ENCODE measurements around the gene TBL2. TPM values are rescaled to one million over a fixed set of nuclear protein-coding genes. Genes with fewer than 3 reads are reported as not detected.

Gene TBL2
- total RNA-seq, 1 experiment from 2014 or later: 60.1 TPM

DNA sequence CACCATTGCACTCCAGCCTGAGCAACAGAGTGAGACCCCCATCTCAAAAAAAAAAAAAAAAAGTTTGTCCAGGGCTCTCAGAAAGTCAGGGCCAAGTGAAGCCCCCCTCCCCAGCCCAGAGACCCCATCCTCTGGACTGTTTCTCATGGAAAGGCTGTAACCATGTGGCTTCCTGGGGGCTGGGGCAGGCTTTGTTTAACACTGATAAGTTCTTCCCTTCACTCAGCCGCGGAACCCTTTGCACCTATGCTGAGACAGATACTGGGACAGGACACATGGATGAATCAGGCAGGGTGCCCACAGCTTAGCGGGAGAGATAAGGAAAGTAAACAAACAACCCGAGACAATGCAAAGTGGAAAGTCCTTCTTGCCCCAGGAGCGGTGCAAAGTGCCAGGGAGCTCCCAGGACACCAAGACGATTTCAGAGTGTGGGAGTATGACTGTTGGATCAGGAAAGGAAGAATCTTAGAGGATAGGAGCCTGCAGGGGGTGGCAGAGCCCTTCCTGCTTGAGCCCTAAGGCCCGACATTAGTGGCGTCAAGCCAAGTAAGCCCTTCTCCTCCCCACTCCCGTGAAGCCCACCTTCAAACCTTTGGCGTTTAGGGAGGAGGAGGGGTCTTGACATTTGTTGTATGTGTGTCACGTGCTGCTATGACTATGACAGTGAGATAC, 34.4 kb upstream of the TBL2 start:
- Histone ChIP-seq H3K4me1 (ENCODE audit: control insufficient read depth, insufficient read depth, low read length) (peaks cover 10% of the 10 kb centered on the region), H3K27ac (ENCODE audit: low read length) (no peak overlapping the region), H3K9me3 (ENCODE audit: control insufficient read depth, insufficient read depth, low read depth, low read length) (no peaks in the 10 kb centered on the region), H3K36me3 (ENCODE audit: control insufficient read depth, insufficient read depth, low read length) (no peaks in the 10 kb centered on the region), H3K27me3 (ENCODE audit: control insufficient read depth, insufficient read depth, low read length) (no peaks in the 10 kb centered on the region), H3K4me3 (ENCODE audit: low read depth in 2 of 2, low read length in 2 of 2) (no peak overlapping the region)
- CTCF ChIA-PET: interaction anchor here (0.6 to 1.4 kb wide), 4 partner anchors 54 to 116 kb away, joined by 3 to 11 read pairs (median 3); no protein-coding TSS in a partner anchor
- TF ChIP-seq, protein P1, sequence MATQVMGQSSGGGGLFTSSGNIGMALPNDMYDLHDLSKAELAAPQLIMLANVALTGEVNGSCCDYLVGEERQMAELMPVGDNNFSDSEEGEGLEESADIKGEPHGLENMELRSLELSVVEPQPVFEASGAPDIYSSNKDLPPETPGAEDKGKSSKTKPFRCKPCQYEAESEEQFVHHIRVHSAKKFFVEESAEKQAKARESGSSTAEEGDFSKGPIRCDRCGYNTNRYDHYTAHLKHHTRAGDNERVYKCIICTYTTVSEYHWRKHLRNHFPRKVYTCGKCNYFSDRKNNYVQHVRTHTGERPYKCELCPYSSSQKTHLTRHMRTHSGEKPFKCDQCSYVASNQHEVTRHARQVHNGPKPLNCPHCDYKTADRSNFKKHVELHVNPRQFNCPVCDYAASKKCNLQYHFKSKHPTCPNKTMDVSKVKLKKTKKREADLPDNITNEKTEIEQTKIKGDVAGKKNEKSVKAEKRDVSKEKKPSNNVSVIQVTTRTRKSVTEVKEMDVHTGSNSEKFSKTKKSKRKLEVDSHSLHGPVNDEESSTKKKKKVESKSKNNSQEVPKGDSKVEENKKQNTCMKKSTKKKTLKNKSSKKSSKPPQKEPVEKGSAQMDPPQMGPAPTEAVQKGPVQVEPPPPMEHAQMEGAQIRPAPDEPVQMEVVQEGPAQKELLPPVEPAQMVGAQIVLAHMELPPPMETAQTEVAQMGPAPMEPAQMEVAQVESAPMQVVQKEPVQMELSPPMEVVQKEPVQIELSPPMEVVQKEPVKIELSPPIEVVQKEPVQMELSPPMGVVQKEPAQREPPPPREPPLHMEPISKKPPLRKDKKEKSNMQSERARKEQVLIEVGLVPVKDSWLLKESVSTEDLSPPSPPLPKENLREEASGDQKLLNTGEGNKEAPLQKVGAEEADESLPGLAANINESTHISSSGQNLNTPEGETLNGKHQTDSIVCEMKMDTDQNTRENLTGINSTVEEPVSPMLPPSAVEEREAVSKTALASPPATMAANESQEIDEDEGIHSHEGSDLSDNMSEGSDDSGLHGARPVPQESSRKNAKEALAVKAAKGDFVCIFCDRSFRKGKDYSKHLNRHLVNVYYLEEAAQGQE (IDR thresholded peaks at IDR 0.05; ENCODE audit: insufficient read depth in 1 of 2, low read depth in 2 of 2, low read length in 1 of 2): no peak
- TF ChIP-seq SIN3A (IDR thresholded peaks at IDR 0.05; ENCODE audit: borderline replicate concordance, insufficient read depth, low read depth, low read length) (no peak), TCF7L2 (IDR thresholded peaks at IDR 0.05; ENCODE audit: low read depth, low read length) (no peak), POLR2AphosphoS5 (IDR thresholded peaks at IDR 0.05; ENCODE audit: low read depth, low read length) (no peak)
- TF ChIP-seq, protein P2, sequence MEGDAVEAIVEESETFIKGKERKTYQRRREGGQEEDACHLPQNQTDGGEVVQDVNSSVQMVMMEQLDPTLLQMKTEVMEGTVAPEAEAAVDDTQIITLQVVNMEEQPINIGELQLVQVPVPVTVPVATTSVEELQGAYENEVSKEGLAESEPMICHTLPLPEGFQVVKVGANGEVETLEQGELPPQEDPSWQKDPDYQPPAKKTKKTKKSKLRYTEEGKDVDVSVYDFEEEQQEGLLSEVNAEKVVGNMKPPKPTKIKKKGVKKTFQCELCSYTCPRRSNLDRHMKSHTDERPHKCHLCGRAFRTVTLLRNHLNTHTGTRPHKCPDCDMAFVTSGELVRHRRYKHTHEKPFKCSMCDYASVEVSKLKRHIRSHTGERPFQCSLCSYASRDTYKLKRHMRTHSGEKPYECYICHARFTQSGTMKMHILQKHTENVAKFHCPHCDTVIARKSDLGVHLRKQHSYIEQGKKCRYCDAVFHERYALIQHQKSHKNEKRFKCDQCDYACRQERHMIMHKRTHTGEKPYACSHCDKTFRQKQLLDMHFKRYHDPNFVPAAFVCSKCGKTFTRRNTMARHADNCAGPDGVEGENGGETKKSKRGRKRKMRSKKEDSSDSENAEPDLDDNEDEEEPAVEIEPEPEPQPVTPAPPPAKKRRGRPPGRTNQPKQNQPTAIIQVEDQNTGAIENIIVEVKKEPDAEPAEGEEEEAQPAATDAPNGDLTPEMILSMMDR (IDR thresholded peaks at IDR 0.05): no peak; the same call in 1 of the 2 replicates
- DNase-seq (ENCODE audit: low read depth, low spot score): no peak
- intact Hi-C loops (cut with micrococcal nuclease; ENCODE audit: unreplicated experiment): no loop called here
- POLR2A ChIA-PET: no interaction called here
- no TSS peak for BruUV-seq (replicated peaks)
- peak; percentile 80 for ATAC-seq
- in situ Hi-C loops (cut with HindIII; ENCODE audit: low pct_unique_long_range_greater_than_20kb, low sequenced_read_pairs): no loop called here

GRCh38 chr7:73611017-73611555, 32.7 kb upstream of the TBL2 start:
- TF ChIP-seq, protein P2 (IDR thresholded peaks at IDR 0.05): no peak
- TF ChIP-seq TCF7L2 (IDR thresholded peaks at IDR 0.05; ENCODE audit: low read depth, low read length) (no peak), SIN3A (IDR thresholded peaks at IDR 0.05; ENCODE audit: borderline replicate concordance, insufficient read depth, low read depth, low read length) (no peak), POLR2AphosphoS5 (IDR thresholded peaks at IDR 0.05; ENCODE audit: low read depth, low read length) (no peak)
- TF ChIP-seq, protein P1 (IDR thresholded peaks at IDR 0.05; ENCODE audit: insufficient read depth in 1 of 2, low read depth in 2 of 2, low read length in 1 of 2): no peak
- Histone ChIP-seq H3K4me3 (ENCODE audit: low read depth in 2 of 2, low read length in 2 of 2) (no peak overlapping the region), H3K27ac (ENCODE audit: low read length) (no peak overlapping the region), H3K27me3 (ENCODE audit: control insufficient read depth, insufficient read depth, low read length) (no peaks in the 10 kb centered on the region), H3K36me3 (ENCODE audit: control insufficient read depth, insufficient read depth, low read length) (no peaks in the 10 kb centered on the region), H3K9me3 (ENCODE audit: control insufficient read depth, insufficient read depth, low read depth, low read length) (no peaks in the 10 kb centered on the region), H3K4me1 (ENCODE audit: control insufficient read depth, insufficient read depth, low read length) (peaks cover 10% of the 10 kb centered on the region)
- POLR2A ChIA-PET: no interaction called here
- DNase-seq (ENCODE audit: low read depth, low spot score) (no peak), ATAC-seq (no peak)
- in situ Hi-C loops (cut with HindIII; ENCODE audit: low pct_unique_long_range_greater_than_20kb, low sequenced_read_pairs) (no loop called here), intact Hi-C loops (cut with micrococcal nuclease; ENCODE audit: unreplicated experiment) (no loop called here)
- CTCF ChIA-PET: interaction anchor here (0.6 kb wide), 2 partner anchors 232 to 275 kb away, joined by 3 read pairs; no protein-coding TSS in a partner anchor
- BruUV-seq (replicated peaks): no TSS peak
